Measurements from ENCODE around the gene RUFY1. TPM values are rescaled to one million over a fixed set of nuclear protein-coding genes. Genes with fewer than 3 reads are reported as not detected.
"Not testable (repeated sequence)": the region's sequence is repeated elsewhere in the genome, so short reads cannot be mapped to it uniquely, and the experiment has no call there.

Gene RUFY1
- total RNA-seq, 2 experiments from 2014 or later: 35.8 to 47.7 TPM

- H3K4me1 ChIP-seq (ENCODE audit: insufficient read depth, low read length, poor library complexity, severe bottlenecking): peaks cover 33% of the 10 kb centered on the region
- H3K9me2 ChIP-seq (ENCODE audit: insufficient read depth, low read length): no peaks in the 10 kb centered on the region
- peaks cover 46% of the 10 kb centered on the region for H3K36me3 ChIP-seq (ENCODE audit: insufficient read depth, low read length)
- H3K27ac ChIP-seq (ENCODE audit: low read depth, low read length, poor library complexity, severe bottlenecking): no peak overlapping the region
- H4K20me1 ChIP-seq (ENCODE audit: insufficient read depth, low read length): peaks cover 12% of the 10 kb centered on the region; the same call in 1 of the 2 replicates
- peaks cover 70% of the 10 kb centered on the region for H3K79me2 ChIP-seq (ENCODE audit: insufficient read depth, low read depth, low read length)
- no peak overlapping the region for H3K4me2 ChIP-seq (ENCODE audit: low read length)
- DNase-seq (ENCODE audit: low spot score): no peak
- TF ChIP-seq, protein P1, sequence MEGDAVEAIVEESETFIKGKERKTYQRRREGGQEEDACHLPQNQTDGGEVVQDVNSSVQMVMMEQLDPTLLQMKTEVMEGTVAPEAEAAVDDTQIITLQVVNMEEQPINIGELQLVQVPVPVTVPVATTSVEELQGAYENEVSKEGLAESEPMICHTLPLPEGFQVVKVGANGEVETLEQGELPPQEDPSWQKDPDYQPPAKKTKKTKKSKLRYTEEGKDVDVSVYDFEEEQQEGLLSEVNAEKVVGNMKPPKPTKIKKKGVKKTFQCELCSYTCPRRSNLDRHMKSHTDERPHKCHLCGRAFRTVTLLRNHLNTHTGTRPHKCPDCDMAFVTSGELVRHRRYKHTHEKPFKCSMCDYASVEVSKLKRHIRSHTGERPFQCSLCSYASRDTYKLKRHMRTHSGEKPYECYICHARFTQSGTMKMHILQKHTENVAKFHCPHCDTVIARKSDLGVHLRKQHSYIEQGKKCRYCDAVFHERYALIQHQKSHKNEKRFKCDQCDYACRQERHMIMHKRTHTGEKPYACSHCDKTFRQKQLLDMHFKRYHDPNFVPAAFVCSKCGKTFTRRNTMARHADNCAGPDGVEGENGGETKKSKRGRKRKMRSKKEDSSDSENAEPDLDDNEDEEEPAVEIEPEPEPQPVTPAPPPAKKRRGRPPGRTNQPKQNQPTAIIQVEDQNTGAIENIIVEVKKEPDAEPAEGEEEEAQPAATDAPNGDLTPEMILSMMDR (conservative IDR thresholded peaks at IDR 0.05; ENCODE audit: low read length): no peak
- no peak for TF ChIP-seq EZH2phosphoT487 (IDR thresholded peaks at IDR 0.05; ENCODE audit: borderline replicate concordance, low read depth, low read length)
- no TSS peak for BruUV-seq (replicated peaks)
- H2AFZ ChIP-seq (ENCODE audit: low read length): no peak overlapping the region
- intact Hi-C loops (cut with micrococcal nuclease; ENCODE audit: unreplicated experiment): no loop called here
- no peak overlapping the region for H3K4me3 ChIP-seq (ENCODE audit: low read depth, low read length, poor library complexity, severe bottlenecking)
- POLR2A ChIA-PET: no interaction called here
- no peaks in the 10 kb centered on the region for H3K9me3 ChIP-seq (ENCODE audit: low read length)
- CTCF ChIA-PET (ENCODE audit: unreplicated experiment): no interaction called here
These were observed 3.5 kb downstream of the RUFY1 start for GRCh38 chr5:179553875-179554274.

- ChIA-PET CTCF (ENCODE audit: unreplicated experiment) (no interaction called here), POLR2A (no interaction called here)
- Histone ChIP-seq H4K20me1 (ENCODE audit: insufficient read depth, low read length) (peaks cover 12% of the 10 kb centered on the region; the same call in 1 of the 2 replicates), H3K9me2 (ENCODE audit: insufficient read depth, low read length) (no peaks in the 10 kb centered on the region), H3K27ac (ENCODE audit: low read depth, low read length, poor library complexity, severe bottlenecking) (no peak overlapping the region), H3K4me1 (ENCODE audit: insufficient read depth, low read length, poor library complexity, severe bottlenecking) (peaks cover 28% of the 10 kb centered on the region), H3K4me3 (ENCODE audit: low read depth, low read length, poor library complexity, severe bottlenecking) (no peak overlapping the region), H3K36me3 (ENCODE audit: insufficient read depth, low read length) (peaks cover 46% of the 10 kb centered on the region), H3K9me3 (ENCODE audit: low read length) (no peaks in the 10 kb centered on the region), H3K4me2 (ENCODE audit: low read length) (no peak overlapping the region), H2AFZ (ENCODE audit: low read length) (no peak overlapping the region), H3K79me2 (ENCODE audit: insufficient read depth, low read depth, low read length) (peaks cover 76% of the 10 kb centered on the region)
- intact Hi-C loops (cut with micrococcal nuclease; ENCODE audit: unreplicated experiment): no loop called here
- BruUV-seq (replicated peaks): no TSS peak
- TF ChIP-seq, protein P1 (conservative IDR thresholded peaks at IDR 0.05; ENCODE audit: low read length): no peak
- no peak for TF ChIP-seq EZH2phosphoT487 (IDR thresholded peaks at IDR 0.05; ENCODE audit: borderline replicate concordance, low read depth, low read length)
- no peak for DNase-seq (ENCODE audit: low spot score)
These were observed 4.6 kb downstream of the RUFY1 start for GRCh38 chr5:179554981-179555380.

DNA sequence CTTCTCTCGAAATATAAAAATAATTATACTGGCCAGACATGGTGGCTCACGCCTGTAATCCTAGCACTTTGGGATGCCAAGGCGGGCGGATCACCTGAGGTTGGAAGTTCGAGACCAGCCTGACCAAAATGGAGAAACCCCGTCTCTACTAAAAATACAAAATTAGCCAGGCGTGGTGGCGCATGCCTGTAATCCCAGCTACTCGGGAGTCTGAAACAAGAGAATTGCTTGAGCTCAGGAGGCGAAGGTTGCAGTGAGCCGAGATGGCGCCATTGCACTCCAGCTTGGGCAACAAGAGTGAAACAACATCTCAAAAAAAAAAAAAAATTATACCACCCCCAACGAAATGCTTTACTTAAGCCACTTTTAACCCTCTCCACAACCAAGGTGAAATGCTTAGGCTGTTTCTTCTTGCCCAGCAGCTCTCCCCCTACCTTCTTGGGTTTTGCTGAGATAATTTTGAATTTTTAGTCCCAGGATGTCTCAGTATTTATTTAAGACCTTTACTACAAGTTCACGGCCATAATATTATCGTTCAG lies 8.0 kb downstream of the RUFY1 start:
- Histone ChIP-seq H3K36me3 (ENCODE audit: insufficient read depth, low read length) (peaks cover 53% of the 10 kb centered on the region), H3K4me3 (ENCODE audit: low read depth, low read length, poor library complexity, severe bottlenecking) (peak overlapping the region; percentile 75), H3K27ac (ENCODE audit: low read depth, low read length, poor library complexity, severe bottlenecking) (peak overlapping the region; percentile 58), H3K4me1 (ENCODE audit: insufficient read depth, low read length, poor library complexity, severe bottlenecking) (peaks cover 16% of the 10 kb centered on the region), H3K4me2 (ENCODE audit: low read length) (peak overlapping the region; percentile 82), H3K79me2 (ENCODE audit: insufficient read depth, low read depth, low read length) (peaks cover 55% of the 10 kb centered on the region)
- TF ChIP-seq, protein P1 (conservative IDR thresholded peaks at IDR 0.05; ENCODE audit: low read length): peak; percentile 36
- H3K9me2 ChIP-seq (ENCODE audit: insufficient read depth, low read length); intact Hi-C loops (cut with micrococcal nuclease; ENCODE audit: unreplicated experiment); H3K9me3 ChIP-seq (ENCODE audit: low read length); CTCF ChIA-PET (ENCODE audit: unreplicated experiment); H2AFZ ChIP-seq (ENCODE audit: low read length); H4K20me1 ChIP-seq (ENCODE audit: insufficient read depth, low read length); BruUV-seq (replicated peaks); DNase-seq (ENCODE audit: low spot score): not testable (repeated sequence)
- POLR2A ChIA-PET: interaction anchor here (0.6 to 2.4 kb wide), 9 partner anchors 7 to 219 kb away, joined by 3 to 16 read pairs (median 3); partner anchors contain the start of genes HNRNPH1 and RUFY1

Data from OCI-LY7 (cell line).